Kasumi-1 (cell line): ENCODE measurements around the gene AMOT.

ENCODE experiments used
- DNase-seq, 2 experiments: peaks; one replicate each; lab custom pipeline; 2025; lab: John Stamatoyannopoulos, UW

Gene AMOT

GRCh38 chrX:112735147-112735546 lies 105.5 kb downstream of the AMOT start:
- no peak for DNase-seq

DNA sequence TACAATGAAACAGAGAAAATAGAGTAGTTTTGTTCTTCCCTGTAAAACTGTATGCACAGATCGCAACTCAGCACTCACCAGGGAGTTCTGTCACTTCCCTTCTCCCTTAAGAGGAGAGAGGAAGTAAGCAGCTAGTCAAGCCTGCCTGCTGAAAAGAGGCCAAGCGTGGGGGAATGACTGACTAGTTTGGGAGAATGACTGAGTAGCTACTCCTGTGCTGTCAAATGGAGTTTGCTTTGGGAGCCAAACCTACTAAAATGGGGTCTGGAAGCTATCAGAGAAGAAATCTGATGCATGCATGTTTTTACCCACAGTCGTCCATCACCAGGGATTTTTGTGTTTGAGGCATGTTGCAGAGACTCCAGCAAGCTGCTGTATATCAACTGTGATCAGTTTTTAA lies 106.3 kb downstream of the AMOT start:
- peak; percentile 27 to 34 for DNase-seq

DNA sequence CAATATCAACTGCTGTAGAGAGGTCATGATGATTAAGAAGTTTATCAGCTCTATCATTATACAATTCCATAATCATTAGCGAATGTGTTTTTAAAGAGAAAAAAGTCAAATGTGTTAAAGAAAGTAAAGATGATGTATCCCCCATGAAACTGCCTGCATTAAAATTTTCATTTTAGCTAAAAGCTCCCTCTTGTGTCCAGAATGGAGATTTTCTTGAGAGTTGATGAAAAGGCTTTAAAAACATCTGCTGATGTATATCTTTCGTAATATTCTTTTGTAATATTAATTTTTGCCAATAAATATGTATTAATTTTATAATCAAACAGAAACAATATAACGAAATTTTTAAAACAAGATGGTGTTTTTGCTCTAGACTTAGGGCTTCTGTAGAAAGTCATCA lies 108.8 kb downstream of the AMOT start:
- peak; percentile 10 to 20 for DNase-seq
